Activated T-helper 9 cell treated with anti-CD3 and anti-CD28 coated beads, Interleukin-2, amount 50 U/mL, for 16 hours (primary cell): ENCODE measurements around the gene RPL29.

ENCODE experiments used
- DNase-seq: peaks from one replicate; pipeline ENCODE4 v3.0.0-alpha.2; 2020; ENCODE audit warnings: low read depth

The RPL29 gene

GRCh38 chr3:52025453-52025852, 29.8 kb upstream of the RPL29 start:
- no peak for DNase-seq

DNA sequence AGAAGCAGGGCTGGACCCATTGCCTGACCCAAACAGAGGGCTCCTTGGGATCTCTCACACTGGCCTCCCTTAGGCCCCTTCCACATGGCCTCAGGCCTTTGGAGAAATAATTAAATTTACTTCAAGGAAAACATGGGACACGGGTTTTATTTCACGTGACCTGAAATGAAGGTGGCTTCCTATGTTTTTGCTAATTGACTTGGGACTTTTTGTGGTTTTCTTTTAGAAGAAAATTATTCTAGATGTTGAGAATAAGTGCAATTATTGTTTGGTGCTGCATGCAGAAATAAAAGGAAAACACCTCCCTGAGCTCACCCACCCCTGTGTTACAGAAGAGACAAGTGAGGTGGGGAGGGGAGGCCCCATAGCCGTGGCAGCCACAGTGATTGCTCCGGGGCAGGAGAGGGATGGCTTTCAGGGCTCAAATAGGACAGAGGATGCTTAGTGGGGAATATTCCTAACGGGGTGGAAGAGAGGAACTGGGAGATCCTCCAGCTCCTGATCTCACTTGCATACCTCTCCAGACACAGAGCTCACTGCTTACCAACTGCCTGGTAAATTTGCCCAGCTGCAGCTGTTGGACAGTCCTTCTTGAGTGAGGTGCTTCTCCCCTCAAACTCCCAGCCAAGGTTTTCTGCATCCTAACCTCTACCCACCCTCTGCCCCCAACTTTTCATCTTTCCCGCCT, 29.2 kb upstream of the RPL29 start:
- no peak for DNase-seq

DNA sequence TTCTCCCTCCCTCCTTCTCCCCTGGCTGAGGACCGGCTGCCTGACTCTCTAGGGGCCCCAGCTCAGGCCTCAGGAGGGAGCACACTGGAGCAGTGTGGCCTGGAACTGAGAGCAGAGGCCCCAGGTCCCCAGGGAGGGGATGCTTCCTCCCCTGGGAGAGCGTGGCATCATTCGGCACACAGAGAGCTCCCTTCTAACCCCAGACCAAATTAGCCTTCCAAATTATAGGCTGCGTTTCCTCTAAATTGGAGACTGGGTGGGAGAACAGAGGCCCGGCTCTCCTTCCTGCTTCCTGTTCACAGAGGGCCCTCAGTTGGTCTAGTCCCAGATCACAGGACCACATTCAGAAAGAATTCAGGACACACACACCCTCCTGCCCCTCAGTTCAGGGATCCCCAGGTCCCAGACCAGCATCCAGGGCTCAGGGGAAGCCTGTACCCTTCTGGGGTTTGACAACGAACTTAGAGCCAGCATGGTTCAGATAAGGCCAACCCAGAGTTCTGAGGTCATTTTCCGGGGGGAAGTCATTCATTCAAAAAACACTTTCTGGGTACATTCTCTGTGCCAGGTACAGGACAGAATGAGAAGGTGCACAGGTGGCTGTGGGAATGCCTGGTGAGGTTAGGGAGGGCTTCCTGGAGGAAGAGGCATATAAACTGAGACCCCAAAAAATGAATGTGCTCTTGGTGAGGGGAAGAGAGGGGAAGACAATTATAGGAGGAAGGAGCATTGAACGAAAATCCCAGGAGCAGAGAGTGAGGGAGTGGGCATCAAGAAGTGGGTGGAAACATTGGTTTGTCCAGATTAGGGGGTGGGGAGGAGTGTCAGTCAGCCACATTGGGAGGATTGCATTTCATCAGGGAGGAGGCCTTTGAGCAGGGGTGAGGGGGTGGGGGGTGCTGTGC, 28.4 kb upstream of the RPL29 start:
- no peak for DNase-seq

DNA sequence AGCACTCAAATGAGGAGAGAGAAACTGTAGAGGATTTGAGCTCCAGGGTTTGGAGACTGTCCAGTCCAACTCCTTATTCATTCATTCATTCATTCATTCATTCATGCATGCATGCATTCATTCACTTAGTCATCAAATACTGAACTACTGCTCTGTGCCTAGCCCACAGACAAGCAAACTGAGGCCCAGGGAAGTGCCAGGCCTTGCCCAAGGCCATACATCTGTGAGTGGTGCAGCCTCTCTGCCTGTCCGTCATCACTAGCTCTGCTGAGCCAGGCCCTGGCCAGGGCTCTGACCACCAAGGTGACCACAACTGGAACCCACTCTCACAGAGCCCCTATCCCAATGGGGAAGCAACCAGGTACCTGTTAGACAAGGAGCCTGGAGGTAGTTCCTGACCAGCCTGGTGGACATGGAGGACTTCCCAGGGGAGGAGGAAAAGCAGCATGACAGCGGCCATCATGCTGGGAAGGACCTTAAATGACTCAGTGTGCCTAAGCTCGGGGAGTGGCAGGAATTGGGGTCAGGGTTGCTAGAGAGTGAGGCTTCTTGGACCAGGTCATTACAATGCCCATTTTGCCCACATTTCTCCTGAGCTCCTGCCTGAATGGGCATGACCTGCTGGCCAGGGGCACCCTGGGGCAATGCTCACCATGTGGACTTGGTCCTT, 27.5 kb upstream of the RPL29 start:
- DNase-seq = no peak

GRCh38 chr3:52022323-52023100, 26.8 kb upstream of the RPL29 start:
- no peak for DNase-seq

DNA sequence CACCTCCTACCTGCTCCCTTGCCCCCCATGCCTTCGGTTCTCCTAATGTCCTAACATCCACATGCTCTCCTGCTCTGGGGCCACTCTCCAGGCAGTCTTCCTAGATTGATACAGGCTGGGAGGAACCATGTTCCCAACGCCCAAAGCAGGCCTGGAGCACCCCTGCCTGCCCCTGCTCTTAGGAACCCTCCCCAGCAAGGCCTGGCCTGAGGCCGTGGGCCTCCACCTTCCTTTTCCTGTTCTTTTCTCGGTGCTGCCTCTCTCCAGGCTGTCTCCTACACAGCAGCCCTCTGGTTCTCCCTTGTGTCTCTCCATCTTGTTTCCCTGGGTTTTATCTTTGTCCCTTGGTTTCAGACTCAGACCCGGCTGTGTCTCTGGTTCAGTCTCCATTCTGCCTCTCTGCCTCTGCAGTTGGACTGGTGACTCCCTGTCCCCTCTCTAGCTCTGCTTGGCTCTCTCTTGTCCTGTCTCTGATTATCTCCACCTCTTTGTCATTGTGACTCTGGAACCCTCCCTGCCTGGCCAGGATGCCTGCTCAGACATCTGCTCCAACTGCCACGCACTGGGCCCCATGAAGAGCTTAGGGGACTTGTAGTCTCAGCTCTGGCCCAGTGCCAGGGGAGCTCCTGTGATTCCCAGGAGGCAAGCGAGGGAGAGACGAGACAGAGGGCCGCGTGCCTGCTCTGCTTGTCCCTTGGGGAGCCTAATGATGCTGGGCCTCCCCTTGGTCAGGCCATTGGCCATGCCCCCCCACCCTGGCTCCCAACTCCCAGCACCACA, 26.0 kb upstream of the RPL29 start:
- no peak for DNase-seq

DNA sequence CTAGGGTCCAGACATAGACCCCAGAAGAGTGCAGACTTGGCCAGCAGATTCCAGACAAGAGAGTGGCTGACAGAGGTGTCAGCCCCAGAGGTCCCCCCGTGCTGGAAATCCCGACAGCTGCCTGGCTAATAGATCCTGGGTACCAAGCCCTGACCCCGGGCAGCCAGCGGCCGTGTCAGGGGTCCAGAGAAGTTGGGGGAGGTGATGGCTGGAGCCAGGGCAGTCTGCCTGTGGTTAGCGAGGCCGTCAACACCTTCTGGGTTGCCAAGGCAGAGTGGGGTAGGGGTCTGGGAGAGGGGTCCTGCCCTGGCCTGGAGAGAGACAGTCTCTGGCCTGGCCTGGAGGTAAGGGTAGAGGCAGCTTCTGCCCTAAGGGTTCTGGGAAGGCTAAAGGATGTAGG, 25.1 kb upstream of the RPL29 start:
- no peak for DNase-seq

DNA sequence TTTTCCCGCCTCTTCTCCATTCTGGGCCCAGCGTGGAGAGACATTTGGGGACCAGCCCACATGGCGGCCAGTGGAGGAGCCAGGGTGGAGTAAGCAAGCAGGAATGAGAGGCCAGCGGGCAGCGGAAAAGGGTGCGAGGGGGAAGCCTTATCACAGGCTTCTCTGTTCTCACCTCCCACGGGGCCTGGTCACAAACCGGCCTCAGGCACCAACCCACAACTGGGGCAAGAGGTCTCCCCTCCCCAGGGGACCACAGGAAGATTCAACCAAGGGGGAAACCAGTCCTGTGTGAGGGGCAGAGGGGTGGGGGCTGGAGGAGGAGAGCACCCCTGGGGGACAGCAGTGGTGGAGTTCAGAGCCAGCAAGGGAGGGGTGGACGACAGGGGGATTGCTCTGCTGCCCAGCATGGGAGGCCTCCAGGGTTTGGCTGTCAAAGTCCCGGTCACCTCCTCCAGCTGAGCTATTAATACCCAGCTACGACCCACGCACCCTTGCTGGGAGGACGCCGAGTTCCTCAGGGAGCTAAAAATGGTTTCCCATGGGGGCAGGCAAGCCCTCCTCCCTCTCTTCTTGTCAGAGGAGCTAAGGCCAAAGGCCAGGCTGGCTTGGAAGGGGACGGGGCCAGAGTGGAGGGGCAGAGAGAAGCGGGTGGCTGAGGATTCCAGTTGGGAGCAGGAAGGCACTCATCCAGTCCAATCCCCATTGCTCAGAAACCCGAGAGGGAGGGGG, 23.8 kb upstream of the RPL29 start:
- no peak for DNase-seq

GRCh38 chr3:52018319-52019000, 22.8 kb upstream of the RPL29 start:
- DNase-seq = no peak

- no peak for DNase-seq
Measured at GRCh38 chr3:52017586-52017985, 21.9 kb upstream of the RPL29 start.

DNA sequence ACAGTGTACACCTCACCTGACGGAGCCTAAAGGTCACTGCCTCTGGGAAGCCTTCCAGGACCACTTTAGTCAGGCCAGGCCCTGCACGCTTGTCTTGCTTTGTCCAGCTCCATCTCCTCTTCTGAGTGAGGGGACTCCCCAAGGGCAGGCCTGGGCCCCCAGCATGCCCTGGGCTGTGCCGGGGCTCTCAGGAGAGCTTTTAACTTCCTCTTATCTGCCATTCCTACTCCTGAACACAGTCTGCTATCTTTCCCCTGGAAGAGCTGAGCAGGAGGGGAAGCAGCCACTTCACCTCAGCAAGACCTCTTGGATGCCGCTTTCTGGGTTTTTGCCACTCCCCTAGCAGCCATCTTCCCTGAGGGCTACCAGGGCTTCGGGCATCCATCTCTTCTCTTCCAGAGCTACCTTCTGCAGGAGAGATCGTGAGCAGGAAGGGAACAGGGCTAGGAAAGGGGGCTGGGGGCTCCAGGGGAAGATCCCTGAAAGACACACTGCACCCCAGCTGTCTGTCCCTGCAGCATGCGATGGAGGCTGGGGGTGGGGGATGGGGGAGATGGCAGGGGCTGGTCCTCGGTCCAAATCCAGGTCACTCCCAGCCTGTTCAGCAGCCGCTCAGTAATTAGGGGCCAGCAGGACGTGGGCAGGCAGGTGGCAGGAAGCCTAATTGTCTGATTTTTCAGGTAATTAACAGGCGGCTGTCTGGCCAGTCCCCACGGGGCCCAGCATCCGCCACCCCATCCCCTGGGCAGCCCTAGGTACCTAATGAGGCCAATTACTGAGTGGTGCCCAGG, 19.9 kb upstream of the RPL29 start:
- DNase-seq = no peak

GRCh38 chr3:52014613-52015012, 18.9 kb upstream of the RPL29 start:
- DNase-seq = no peak

DNA sequence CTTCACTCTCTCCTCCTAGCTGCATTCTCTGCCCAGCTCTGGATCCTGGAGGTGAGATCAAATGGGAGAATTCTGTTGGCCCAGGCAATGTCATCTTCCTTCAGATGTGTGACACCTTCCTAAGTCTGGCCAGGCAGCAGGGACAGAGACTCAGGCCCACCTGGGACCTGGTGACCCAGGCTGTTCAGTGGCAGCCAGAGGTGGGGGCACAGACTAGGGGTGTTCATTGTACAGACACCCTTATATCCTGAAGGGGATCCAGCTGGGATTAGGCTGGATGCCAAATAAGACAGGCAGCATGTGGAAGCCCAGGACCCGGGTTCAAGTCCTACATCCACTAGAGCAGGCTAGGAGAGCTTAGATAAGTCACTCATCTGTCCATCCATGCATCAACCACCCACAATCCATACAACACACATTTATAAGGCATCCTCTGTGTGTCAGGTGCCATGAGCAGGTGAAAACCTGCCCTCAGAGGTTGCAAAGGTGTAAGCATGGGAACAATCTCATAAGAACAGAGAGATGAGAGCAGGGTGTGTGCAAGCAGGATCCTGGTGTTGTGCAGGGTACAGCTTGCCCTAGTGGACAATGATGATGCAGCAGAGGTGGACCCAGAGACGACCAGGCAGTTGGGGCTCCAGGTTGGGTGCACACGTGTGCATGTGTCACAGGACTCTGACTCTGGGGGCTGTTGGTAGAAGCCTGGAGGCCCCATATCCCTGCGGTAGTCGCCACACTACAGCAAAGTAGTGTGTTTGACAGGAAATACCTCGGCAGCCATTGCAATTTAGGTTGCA, 18.3 kb upstream of the RPL29 start:
- DNase-seq = no peak

GRCh38 chr3:52012699-52013098, 17.0 kb upstream of the RPL29 start:
- no peak for DNase-seq

DNA sequence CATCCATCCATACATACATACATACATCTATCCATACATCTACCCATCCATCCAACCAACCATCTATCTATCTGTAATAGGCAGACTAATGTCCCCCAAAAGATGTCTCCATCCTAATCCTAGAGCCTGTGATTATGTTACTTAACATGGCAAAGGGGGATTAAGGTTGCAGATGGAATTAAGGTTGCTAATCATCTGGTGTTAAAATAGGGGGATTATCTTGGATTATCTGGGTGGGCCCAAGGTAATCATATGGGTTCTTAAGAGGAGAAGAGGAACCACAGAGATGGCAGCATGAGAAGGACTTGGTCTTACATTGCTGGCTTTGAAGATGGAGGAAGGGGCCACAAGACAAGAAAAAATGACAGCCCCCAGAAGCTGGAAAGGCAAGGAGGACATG, 14.7 kb upstream of the RPL29 start:
- no peak for DNase-seq

DNA sequence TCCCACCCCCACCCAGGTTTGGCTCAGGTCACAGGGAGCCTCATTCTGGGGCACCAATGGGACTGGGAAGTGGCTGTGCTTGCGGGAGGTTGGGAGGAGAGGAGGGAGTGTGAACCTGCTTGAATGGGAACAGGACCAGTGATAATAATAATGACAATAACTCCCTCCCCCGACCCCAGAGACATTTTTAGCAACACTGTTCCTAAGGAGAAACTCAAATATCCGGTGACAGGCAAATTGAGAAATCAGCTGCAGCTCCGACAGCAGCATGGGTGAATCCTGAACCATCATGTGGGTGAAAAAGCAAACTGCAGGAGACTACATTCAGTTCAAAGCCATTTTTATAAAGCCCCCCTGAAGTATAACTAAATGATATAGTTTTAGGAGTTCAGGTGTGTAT, 11.6 kb upstream of the RPL29 start:
- no peak for DNase-seq

DNA sequence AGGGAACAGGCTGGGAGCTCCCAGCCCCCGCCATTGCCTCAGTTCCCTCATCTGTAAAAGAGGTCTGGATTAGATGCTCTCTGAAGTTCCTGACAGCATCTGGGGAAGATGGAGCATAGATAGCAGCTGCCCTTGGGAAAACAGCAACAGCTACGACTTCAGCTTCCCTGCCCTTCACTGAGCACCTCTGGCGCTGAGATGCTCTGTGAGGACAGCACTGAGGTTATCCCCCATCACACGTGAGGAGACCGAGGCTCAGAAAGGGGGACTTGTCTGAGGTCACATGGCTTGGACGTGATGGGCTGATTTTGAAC, 11.1 kb upstream of the RPL29 start:
- DNase-seq = no peak

- no peak for DNase-seq
Measured at GRCh38 chr3:52006017-52006819, 10.5 kb upstream of the RPL29 start.
